Effector CD8-positive, alpha-beta T cell (primary cell): Measurements from ENCODE around the gene GDPD2.
"Not testable (repeated sequence)": the region's sequence is repeated elsewhere in the genome, so short reads cannot be mapped to it uniquely, and the experiment has no call there.

Source experiments
- DNase-seq: peaks from one replicate; lab custom pipeline; 2025; lab: John Stamatoyannopoulos, UW
- total RNA-seq, 4 experiments: gene quantifications; one replicate each; lab custom pipeline; 2026; lab: John Stamatoyannopoulos, UW

The GDPD2 gene, protein sequence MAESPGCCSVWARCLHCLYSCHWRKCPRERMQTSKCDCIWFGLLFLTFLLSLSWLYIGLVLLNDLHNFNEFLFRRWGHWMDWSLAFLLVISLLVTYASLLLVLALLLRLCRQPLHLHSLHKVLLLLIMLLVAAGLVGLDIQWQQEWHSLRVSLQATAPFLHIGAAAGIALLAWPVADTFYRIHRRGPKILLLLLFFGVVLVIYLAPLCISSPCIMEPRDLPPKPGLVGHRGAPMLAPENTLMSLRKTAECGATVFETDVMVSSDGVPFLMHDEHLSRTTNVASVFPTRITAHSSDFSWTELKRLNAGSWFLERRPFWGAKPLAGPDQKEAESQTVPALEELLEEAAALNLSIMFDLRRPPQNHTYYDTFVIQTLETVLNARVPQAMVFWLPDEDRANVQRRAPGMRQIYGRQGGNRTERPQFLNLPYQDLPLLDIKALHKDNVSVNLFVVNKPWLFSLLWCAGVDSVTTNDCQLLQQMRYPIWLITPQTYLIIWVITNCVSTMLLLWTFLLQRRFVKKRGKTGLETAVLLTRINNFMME
- 0 reads per million in 4 experiments for total RNA-seq

DNA sequence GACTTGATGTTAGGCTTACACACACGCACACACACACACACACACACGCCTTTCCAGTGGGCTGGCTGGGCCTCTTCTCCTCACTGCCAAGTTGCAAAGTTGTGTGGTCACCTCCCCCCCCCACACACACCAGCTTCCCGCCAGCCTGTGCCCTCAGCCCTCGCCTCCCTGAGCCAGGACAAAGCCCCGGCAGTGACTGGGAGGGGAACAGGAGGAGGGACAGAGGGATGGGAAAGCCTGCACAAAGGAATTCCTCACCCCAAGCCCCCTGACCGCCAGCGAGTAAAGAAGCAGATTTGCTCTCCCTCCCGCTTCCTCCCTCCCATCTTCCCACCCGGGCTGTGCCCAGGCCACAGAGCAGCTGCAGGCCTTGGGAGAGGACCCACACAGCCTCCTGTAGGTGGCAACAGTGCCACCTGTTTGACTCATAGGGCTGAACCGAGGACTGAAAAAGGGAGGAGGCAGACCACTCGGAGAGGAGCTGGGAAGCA is at the start of gene GDPD2:
TSS of gene GDPD2 (plus strand) at position 464 of the 491 bp plus-strand sequence. CDS start 1,671 bp downstream, outside the sequence.
- DNase-seq: no peak

DNA sequence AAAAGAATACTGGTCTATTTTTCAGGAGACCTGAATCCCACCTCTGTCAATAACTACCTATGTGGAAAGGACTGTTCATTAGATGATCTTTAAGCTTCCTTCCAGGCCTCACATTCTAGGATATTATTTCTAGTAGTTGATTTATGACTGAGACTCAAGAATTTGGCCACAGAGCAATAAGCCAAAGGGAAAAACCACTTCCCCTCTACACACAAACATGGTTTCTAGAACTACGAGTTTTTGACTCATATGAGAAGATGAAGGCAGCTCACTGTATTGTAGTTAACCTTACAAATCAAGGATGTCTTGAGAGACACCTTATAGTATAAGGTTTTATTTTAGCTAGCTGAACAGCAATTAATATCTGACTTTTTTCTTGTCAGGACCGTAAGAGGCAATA is 36.9 kb upstream of the GDPD2 start:
- no peak for DNase-seq

DNA sequence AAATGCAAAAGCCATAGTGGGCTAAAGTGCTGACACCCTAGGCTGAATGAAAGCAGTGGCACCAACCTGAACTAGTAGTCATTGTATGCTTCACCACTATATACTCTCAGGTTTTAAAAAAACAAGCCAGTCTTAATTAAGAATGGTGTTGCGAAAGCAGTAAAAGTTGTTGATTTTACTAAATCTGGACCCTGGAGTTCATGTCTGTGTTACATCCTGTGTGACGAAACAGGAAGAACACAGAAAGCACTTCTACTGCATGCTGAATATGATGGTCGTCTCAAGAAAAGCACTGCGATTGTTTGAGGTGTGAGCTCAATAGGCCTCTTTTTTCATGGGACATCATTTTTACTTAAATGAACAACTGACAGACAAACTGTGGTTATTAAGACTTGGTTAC is 24.2 kb upstream of the GDPD2 start:
- DNase-seq: no peak

GRCh38 chrX:70400181-70400580 is 22.9 kb upstream of the GDPD2 start:
- DNase-seq: not testable (repeated sequence)

- DNase-seq: no peak
Observed at GRCh38 chrX:70402721-70403120, 20.4 kb upstream of the GDPD2 start.

GRCh38 chrX:70405003-70405402 is 18.1 kb upstream of the GDPD2 start:
- no peak for DNase-seq

- DNase-seq: no peak
Observed at GRCh38 chrX:70410921-70411320, 12.2 kb upstream of the GDPD2 start.

- DNase-seq: no peak
Observed at GRCh38 chrX:70411475-70411874, 11.6 kb upstream of the GDPD2 start.

DNA sequence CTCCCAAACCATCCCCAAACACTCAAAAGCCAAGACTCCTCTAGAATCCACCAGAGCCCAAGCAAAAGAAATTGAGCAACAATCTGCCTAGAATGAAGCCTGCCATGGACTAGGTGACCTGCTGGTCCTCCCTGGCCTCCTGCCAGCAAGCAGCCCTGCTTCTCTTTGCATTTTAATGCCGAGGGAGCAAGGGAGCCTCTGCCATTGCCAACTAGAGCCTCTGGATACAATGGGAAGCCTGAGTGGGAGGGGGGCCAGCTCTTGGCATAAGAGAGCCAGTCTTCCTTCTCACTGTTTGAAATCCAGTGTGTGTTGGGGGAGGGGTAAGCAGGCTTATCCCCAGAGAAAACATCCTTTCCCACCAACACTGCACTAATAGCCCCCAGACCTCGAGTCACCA is 1.5 kb upstream of the GDPD2 start:
- DNase-seq: no peak

- no peak for DNase-seq
Observed at GRCh38 chrX:70423936-70424675, 992 bp downstream of the GDPD2 start.

GRCh38 chrX:70424801-70425200 is 1.7 kb downstream of the GDPD2 start:
- DNase-seq: no peak

GRCh38 chrX:70426286-70427278 is 3.5 kb downstream of the GDPD2 start:
- DNase-seq: no peak

- no peak for DNase-seq
Observed at GRCh38 chrX:70427365-70427764, 4.3 kb downstream of the GDPD2 start.

DNA sequence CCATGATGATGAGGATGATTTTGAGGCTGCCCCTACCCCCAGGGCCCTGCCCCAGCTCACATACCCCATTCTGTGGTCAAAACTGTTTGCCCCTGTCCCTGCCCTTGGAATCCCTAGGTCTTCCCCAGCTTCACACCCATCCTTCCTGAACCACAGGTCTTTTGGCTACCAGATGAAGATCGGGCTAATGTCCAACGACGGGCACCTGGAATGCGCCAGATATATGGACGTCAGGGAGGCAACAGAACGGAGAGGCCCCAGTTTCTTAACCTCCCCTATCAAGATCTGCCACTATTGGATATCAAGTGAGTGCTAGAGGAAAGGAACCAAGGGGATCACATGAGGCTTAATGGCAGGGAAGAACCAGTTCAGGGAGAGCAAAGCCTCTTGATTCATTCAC is 6.6 kb downstream of the GDPD2 start:
- DNase-seq: no peak

DNA sequence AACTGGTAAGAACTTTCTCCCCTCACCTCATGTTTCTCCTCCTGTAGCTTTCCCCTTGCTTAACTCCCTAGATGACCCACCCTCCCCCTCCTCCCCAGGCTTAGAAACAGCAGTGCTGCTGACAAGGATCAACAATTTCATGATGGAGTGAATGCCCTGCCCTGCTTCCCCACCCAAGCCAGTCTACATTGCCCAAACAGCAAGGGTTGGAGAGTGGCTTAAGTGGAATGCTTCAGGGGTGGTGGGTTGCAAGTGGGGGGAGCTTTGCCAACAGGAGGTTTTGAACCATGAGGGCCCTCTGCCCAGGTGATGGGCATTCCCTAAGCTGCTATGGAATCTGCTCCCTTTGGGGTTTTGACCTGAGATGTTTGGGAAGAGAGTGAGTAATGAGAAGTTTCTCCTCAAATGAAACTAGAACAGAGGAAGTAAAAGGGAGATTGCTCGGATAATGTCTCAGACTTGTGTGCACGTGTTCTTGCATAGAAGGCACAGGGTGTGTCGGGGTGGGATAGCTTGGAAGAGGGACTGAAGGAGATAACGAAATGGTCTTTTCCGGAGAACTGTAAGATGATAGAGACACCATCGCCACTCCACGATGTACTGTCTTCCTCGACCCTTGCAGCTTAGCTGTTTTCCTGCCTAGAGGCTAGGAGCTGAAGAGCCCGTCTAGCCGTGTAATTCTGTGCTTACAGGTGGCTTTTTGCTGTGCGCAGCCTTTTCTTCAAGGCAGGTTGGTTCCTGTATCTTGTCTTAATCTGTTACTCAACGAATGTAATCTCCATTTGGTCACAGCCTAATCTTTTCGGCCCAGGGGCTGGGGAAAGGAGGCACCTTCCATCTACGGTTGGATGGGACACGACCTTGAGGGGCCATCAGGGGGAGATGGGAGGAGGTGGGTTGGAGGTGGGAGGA is 10.1 kb downstream of the GDPD2 start:
- DNase-seq: no peak

- DNase-seq: peak; percentile 55
Observed at GRCh38 chrX:70433848-70434351, 10.8 kb downstream of the GDPD2 start.

DNA sequence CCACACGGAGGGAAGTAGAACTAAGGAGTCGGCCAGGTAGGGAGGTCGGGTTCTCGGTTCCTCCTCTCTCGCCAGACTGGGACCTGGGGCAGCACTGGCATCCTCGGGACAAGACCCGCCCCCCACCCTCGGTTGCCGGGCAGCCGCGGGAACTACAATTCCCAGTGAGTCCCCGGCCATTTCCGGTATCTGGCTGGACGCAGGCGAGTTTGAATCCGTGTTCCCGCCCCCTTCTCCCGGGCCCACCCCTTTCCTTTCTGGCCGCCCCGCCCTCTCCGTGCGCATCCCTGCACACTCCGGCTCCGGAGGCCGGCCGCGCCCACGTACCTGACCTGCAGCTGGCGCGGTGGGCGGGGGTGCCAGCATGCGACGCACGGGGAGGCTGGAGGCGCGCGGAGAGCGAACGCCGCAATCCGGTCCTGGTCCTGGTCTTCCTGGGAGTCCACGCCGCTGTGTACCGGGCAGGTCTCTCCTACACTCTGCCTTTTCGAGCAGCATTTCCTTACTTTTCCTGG is 11.3 kb downstream of the GDPD2 start:
- peak; percentile 28 for DNase-seq

DNA sequence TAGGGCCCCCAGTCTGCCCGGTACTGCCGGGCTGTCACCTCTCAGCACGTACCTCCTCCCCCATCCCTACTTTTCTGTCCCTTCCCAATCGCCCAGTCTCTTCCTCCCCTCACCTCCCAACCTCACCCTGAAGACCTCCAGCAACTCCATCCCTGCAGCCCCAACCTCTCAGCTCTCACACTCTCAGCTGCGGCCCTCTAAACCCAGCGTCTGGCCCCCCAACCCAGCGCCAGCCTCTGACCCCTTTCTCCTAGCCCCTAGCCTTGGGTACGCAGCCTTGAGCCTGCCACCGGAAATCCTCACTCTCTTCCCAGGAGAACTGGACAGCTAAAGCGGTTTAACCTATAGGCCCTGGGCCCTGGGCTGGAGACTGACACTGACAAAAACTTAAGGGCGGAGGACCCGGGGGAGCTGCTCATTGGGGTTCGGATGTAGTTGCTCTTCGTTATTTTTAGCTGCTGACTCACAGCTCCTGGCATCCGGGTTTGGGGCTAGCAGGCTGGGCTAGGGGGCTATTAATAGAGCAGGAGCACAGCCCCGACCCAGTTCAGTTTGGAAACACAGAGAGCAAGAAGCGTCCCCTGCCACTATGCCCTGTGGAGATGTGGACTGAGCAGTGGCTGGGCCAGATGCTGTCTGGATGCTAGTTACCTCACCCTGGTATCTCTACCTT is 11.9 kb downstream of the GDPD2 start:
- no peak for DNase-seq

DNA sequence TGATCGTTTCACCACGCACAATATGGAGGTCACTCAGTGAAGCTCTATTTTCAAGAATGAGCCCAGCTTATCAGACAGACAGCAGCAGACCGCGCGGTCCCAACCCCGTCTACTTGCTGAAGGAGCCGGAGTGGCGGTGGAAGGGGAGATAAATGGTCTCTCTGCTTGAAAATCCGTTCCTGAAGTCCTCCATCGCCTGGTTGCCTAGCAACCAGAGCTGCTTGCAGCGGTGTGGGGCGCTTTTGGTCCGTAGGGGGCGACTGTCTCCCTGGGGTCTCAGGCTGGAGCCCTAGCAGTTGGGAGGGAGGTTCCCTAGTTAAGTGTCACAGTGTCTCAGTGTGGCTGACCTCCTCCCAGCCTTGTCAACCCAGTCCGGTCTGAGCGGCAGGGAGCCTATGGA is 13.2 kb downstream of the GDPD2 start:
- peak; percentile 2 for DNase-seq
